D721Med (cell line): Measurements from ENCODE around the gene PLXNA4.

Source experiments
- DNase-seq: peaks from one replicate; pipeline ENCODE4 v3.0.0; 2011; ENCODE audit warnings: low spot score; ENCODE audit not compliant: insufficient read length
- FAIRE-seq: peaks from 2 replicates; lab custom pipeline; 2011; peaks lifted over from hg19 to GRCh38; lab: Jason Lieb, UNC
- TF ChIP-seq, protein P1 (sequence below): IDR thresholded peaks from 2 replicates; pipeline ENCODE4 v1.5.1; 2012; ENCODE audit warnings: mild to moderate bottlenecking, control low read depth; ENCODE audit not compliant: insufficient read depth; ENCODE audit errors: missing control alignments

The PLXNA4 gene

DNA sequence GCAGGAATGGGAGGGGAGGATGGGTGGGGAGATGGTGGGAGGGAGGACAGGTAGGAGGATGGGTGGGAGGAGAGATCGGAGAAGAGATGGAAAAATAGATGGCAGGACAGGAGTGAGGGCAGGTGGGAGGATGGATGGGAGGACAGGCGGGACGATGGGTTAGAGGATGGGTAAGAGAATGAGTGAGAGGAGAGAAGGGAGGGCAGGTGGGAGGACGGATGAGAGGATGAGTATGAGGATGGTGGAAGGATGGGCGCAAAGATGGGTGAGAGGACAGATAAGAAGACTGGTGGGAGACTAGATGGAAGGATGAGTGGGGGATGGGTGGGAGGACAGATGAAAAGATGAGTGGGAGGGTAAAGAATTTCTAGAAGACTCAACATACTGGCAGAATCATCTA lies 438.6 kb downstream of the PLXNA4 start:
- no peak for FAIRE-seq
- TF ChIP-seq, protein P1, sequence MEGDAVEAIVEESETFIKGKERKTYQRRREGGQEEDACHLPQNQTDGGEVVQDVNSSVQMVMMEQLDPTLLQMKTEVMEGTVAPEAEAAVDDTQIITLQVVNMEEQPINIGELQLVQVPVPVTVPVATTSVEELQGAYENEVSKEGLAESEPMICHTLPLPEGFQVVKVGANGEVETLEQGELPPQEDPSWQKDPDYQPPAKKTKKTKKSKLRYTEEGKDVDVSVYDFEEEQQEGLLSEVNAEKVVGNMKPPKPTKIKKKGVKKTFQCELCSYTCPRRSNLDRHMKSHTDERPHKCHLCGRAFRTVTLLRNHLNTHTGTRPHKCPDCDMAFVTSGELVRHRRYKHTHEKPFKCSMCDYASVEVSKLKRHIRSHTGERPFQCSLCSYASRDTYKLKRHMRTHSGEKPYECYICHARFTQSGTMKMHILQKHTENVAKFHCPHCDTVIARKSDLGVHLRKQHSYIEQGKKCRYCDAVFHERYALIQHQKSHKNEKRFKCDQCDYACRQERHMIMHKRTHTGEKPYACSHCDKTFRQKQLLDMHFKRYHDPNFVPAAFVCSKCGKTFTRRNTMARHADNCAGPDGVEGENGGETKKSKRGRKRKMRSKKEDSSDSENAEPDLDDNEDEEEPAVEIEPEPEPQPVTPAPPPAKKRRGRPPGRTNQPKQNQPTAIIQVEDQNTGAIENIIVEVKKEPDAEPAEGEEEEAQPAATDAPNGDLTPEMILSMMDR = no peak
- DNase-seq = no peak

DNA sequence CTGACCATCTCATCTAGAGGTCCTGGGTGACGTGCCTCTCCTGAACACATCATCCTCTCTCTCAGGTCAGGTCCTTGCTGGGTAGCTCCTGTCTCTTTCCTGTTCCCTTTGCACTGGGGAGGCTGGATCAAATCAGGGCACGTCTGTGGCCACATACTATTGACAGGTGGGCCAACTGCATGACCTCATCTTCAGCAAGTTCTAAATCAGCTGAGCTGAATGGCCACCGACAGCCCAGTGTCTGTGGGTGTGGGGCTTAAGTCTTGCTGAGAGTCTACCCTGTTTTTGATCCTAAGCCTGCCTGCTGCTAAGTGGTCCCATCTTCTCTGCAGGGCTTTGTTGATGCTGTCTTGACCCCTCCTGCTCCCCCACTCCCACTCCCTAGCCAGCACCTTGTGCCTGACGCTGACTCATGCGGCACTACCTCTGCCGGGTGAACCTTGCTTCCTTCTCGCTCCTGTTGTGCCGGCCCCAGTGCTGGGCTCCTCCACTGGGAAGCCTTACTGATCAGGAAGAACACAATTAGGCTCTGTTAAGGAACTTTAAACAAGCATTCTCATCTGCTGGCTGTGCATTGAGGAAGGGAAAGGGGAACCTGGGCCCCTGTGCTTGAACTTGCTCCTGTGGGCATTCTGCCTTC lies 440.4 kb downstream of the PLXNA4 start:
- TF ChIP-seq, protein P1 = no peak
- FAIRE-seq (no peak), DNase-seq (no peak)

DNA sequence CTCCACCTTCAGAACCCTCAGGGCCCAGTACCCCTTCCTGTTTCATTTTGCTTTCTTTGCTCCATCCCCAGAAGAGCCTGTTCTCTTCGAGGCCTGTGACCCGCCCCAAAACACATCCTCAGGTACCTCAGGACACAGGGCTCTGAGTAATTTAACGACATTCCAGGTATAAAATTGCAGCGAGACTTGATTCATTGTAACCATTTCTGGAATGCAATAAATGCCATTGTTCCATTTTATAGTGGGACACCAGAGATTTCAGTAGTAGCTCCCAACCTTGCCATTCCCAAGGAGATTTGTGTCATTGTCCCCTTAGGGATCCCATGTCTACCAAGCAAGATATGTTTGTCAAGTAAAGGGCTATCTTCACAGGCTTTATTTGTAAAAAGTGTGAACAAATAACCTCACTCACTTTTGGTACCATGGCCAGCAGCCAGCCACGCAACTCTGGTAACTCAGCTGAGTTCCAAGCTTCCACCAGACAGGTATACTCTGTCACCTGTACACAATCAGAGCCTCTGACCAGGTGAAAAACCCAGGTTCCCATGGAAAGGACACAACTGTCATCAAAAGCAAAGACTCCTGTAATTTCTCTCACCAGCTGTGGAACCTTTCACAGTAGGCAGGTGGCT lies 441.3 kb downstream of the PLXNA4 start:
- FAIRE-seq = no peak
- TF ChIP-seq, protein P1 = no peak
- no peak for DNase-seq

DNA sequence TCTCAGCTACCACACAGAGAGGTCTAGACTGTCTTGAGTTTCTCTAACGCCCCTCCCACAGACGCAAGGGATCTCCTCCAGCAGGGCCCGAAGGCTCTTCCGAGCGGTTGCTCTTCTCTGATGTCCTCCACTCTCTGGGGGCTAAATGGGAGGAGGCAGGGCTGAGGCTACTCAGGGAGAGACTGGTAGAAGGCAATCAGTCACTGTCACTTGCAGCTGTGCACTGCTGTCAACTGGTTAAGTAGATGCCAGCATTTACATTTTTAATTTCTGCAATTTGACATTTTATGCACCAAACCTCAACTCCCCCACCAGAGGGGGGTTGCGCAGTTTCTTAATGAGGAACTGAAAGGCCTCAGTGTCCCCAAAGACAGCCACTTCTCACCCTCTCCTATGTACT lies 442.8 kb downstream of the PLXNA4 start:
- DNase-seq (no peak), FAIRE-seq (no peak)
- TF ChIP-seq, protein P1 = no peak

DNA sequence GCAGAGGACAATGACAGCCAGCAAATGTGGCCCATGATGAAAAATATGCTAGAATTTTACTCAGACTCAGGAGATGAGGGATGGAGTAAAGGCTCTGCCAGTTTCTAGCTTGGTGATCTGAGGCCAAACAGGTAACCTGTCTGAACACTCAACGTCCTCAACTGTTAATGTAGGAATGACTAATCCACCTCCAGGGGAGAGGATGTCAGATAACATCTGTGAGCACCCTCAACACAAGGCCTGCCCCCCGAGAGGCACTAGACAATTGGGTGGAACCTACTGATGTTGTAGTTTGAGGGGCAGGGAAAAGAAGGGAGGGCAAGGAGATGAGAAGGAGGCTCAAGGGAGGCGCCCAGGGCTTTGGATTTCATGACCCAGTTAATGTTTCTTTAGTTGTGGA lies 445.1 kb downstream of the PLXNA4 start:
- TF ChIP-seq, protein P1 = no peak
- FAIRE-seq = no peak
- no peak for DNase-seq

DNA sequence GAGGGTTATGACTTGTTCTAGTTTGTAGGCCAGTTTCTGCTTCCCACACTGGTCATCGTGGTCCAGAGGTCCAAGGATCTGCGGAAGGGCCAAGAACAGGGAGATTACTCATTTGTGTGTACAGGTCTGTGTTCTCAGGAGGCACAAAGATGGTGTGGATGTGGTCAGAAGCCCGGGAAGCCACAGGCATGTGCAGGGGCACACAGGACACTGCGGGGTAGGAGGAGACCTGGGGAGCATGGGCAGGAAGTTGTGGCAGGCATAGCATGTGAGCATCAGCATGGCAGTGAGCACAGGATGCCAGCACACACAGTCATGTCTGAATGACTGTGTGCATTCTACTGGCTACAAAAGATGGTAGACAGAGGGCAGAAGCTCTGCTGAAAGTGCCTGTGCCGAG lies 445.8 kb downstream of the PLXNA4 start:
- TF ChIP-seq, protein P1 = no peak
- FAIRE-seq = no peak
- no peak for DNase-seq
